ENCODE measurements around the gene FGF21. TPM values are rescaled to one million over a fixed set of nuclear protein-coding genes. Genes with fewer than 3 reads are reported as not detected.

The FGF21 gene
- total and polyA plus RNA-seq, 8 donors, result not detected

DNA sequence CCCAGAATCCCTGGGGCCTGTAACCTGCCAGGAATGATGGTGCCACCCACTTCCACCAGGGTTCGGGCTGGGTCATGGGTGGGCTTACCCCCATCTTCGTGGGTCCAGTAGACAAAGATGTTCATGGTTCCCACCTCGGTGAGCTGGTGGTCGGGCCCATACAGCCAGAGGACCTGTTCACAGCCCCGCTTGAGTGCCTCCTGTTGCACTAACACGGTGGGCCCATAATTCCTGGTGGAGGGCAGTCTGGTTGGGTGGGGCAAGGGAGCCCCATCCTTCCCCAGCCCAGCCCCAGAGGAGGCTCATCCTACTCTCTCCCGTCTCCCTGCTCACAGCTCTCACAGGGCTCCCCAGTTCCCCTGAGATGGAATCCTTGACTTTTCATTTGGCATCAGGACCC is 41.8 kb downstream of the FGF21 start:
- WGBS, 5 donors, result 88 to 96% (median 89%) methylated on average over 6 to 7 of the region's 7 CpGs
- no peak for TF ChIP-seq EP300 (IDR thresholded peaks at IDR 0.05)
- TF ChIP-seq POLR2A (IDR thresholded peaks at IDR 0.05), result no peak
- no peak for TF ChIP-seq POLR2AphosphoS5 (IDR thresholded peaks at IDR 0.05)
- TF ChIP-seq, protein P1, sequence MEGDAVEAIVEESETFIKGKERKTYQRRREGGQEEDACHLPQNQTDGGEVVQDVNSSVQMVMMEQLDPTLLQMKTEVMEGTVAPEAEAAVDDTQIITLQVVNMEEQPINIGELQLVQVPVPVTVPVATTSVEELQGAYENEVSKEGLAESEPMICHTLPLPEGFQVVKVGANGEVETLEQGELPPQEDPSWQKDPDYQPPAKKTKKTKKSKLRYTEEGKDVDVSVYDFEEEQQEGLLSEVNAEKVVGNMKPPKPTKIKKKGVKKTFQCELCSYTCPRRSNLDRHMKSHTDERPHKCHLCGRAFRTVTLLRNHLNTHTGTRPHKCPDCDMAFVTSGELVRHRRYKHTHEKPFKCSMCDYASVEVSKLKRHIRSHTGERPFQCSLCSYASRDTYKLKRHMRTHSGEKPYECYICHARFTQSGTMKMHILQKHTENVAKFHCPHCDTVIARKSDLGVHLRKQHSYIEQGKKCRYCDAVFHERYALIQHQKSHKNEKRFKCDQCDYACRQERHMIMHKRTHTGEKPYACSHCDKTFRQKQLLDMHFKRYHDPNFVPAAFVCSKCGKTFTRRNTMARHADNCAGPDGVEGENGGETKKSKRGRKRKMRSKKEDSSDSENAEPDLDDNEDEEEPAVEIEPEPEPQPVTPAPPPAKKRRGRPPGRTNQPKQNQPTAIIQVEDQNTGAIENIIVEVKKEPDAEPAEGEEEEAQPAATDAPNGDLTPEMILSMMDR (IDR thresholded peaks at IDR 0.05), result no peak
- no peak for DNase-seq

DNA sequence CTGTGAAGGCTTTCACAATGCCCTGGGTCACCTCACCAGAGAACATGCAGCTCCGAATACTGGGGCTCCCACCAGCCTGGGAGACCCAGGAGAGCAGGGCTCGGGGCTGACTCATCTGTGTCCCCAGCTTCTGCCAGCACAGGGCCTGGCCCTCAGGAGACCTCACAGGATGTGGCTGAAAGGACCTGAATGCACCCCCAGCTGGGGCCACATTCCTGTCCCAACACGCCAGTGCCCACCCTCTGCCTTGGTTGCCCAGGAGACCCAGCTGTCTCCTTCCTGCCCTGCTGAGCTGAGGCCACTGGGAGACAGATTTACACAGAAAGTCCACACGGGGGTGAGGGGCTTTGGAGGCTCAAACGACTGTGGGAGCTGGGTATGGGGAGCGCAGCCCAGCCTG is 43.6 kb downstream of the FGF21 start:
- no peaks in the 10 kb centered on the region for H3K9me3 ChIP-seq
- no peak for DNase-seq
- WGBS, 5 donors, result 67 to 78% (median 70%) methylated on average over 1 to 6 of the region's 6 CpGs
- H3K27me3 ChIP-seq, result no peaks in the 10 kb centered on the region
- no peak overlapping the region for H3K4me3 ChIP-seq
- H3K36me3 ChIP-seq, result peaks cover 3 to 54% (median 31%) of the 10 kb centered on the region in 4 donors
- intact Hi-C loops (cut with DNase I; ENCODE audit: low total_unique reads), result loop anchor here (5.0 kb wide), 1 partner anchor 33 kb away; no protein-coding TSS in a partner anchor
- peaks cover 16 to 27% (median 18%) of the 10 kb centered on the region in 4 donors for H3K4me1 ChIP-seq
- H3K27ac ChIP-seq, result peak overlapping the region in 1 of 5 donors; percentile 11
- TF ChIP-seq POLR2A (IDR thresholded peaks at IDR 0.05), result no peak
- TF ChIP-seq POLR2AphosphoS5 (IDR thresholded peaks at IDR 0.05), result no peak
- TF ChIP-seq, protein P1 (IDR thresholded peaks at IDR 0.05), result no peak
- no peak for TF ChIP-seq EP300 (IDR thresholded peaks at IDR 0.05)

More for the DNA sequence above, 41.8 kb downstream of the FGF21 start:
- intact Hi-C loops (cut with DNase I; ENCODE audit: low total_unique reads), result loop anchor here (5.0 kb wide), 1 partner anchor 35 kb away; no protein-coding TSS in a partner anchor
- Histone ChIP-seq H3K9me3 (no peaks in the 10 kb centered on the region), H3K4me1 (peaks cover 16 to 27% (median 18%) of the 10 kb centered on the region in 4 donors), H3K4me3 (no peak overlapping the region), H3K36me3 (peaks cover 3 to 42% (median 29%) of the 10 kb centered on the region in 4 donors), H3K27me3 (no peaks in the 10 kb centered on the region), H3K27ac (peak overlapping the region in 3 of 5 donors; percentile 73 to 88 (median 85))

DNA sequence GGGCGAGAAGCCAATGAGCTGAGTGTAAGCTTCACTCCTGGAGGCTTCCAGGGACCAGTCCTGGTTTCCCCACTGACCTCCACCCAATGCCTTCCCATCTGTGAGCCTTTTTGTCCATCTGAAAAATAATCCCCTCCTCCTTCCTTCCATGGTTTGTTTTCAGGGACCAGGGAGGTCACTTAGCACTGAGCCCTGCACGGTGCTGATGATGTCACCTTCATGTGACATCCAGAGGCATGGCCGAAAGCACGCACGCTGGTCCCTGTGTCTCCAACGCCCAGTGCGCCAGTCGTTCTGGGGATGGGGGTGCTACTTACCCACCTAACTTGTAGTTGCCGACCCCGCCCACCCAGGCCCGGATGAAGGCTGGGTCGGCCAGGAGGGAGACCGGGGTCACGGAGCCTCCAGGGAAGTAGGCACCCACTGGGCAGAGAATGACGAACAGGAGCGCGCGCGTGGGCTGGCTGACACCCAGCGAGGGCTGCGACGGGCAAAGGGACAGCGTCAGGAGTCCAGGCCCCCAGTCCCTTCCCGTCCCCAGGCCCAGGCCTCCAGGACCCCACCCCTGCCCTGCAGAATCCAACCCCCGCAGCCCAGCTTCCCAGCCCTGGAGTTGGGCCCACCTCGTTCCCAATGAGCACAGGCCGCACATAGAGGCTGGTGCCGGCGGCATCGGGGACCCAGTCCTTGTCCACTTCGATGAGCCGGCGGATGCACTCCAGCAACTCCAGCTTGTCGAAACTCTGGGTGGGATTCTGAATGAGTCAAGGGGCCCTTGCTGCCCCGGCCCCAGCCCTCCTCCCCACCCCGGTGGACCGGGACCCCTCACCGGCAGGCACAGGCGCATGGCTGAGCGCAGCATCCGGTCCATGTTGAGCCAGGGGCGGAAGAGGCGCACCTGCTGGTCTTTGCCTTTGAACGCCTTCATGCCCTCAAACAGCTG is 44.3 kb downstream of the FGF21 start:
- no peak for DNase-seq
- peaks cover 16 to 23% (median 17%) of the 10 kb centered on the region in 4 donors for H3K4me1 ChIP-seq
- no peak overlapping the region for H3K4me3 ChIP-seq
- no peaks in the 10 kb centered on the region for H3K9me3 ChIP-seq
- 92 to 94% (median 93%) methylated on average over 26 to 44 of the region's 44 CpGs for WGBS, 5 donors
- no peaks in the 10 kb centered on the region for H3K27me3 ChIP-seq
- H3K36me3 ChIP-seq, result peaks cover 3 to 54% (median 32%) of the 10 kb centered on the region in 4 donors
- H3K27ac ChIP-seq, result peak overlapping the region in 1 of 5 donors; percentile 11
- intact Hi-C loops (cut with DNase I; ENCODE audit: low total_unique reads), result loop anchor here (5.0 kb wide), 1 partner anchor 33 kb away; no protein-coding TSS in a partner anchor
- no peak for TF ChIP-seq POLR2A (IDR thresholded peaks at IDR 0.05)

DNA sequence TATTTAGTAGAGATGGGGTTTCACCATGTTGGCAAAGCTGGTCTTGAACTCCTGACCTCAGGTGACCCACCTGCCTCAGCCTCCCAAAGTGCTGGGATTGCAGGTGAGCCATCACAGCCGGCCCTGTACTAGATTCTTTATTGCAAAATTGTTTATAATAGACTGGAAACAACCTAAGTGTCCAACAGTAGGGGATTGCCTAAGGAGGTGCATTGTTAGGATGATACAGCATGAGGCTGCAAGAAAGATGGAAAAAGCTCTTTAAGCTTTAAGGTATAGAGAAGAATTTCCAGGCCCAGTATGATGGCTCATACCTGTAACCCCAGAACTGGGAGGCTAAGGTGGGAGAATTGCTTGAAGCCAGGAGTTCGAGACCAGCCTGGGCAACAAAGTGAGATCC is 47.3 kb downstream of the FGF21 start:
- intact Hi-C loops (cut with DNase I; ENCODE audit: low total_unique reads), result no loop called here
- WGBS, 5 donors, result 90 to 96% (median 94%) methylated on average over 2 of the region's 2 CpGs
- Histone ChIP-seq H3K4me3 (no peak overlapping the region), H3K9me3 (no peaks in the 10 kb centered on the region), H3K4me1 (peaks cover 4 to 19% (median 7%) of the 10 kb centered on the region in 4 donors), H3K36me3 (peaks cover 3 to 46% (median 35%) of the 10 kb centered on the region in 4 donors), H3K27ac (no peak overlapping the region), H3K27me3 (no peaks in the 10 kb centered on the region)
- no peak for DNase-seq
- no peak for TF ChIP-seq EP300 (IDR thresholded peaks at IDR 0.05)
- TF ChIP-seq, protein P1 (IDR thresholded peaks at IDR 0.05), result no peak
- no peak for TF ChIP-seq POLR2A (IDR thresholded peaks at IDR 0.05)
- TF ChIP-seq POLR2AphosphoS5 (IDR thresholded peaks at IDR 0.05), result no peak
